AG04450 (cell line): ENCODE data around the gene MYO7B. TPM values are rescaled to one million over a fixed set of nuclear protein-coding genes. Genes with fewer than 3 reads are reported as not detected.

Experiments
- CTCF ChIA-PET: fragments of 300-600, 350-600 bp; formaldehyde crosslinking; extraction: SDS; loops from one replicate; lab custom pipeline; 2022; ENCODE audit warnings: antibody characterized with exemption, inconsistent platforms; lab: Charles Lee
- POLR2A ChIA-PET: fragments of 350-600 bp; formaldehyde crosslinking; extraction: SDS; loops from one replicate; lab custom pipeline; 2021; ENCODE audit warnings: antibody characterized with exemption, inconsistent platforms; lab: Yijun Ruan, JAX
- DNase-seq: peaks from one replicate; pipeline ENCODE4 v3.0.0-alpha.2; 2011; ENCODE audit warnings: low read depth, low spot score
- H3K27ac ChIP-seq: one replicate; pipeline ENCODE4 v1.5.1; 2012; ENCODE audit warnings: low read depth, low read length, control low read depth
- H3K27me3 ChIP-seq: one replicate; pipeline ENCODE4 v1.6.0; 2012; ENCODE audit warnings: low read length; ENCODE audit not compliant: control insufficient read depth, insufficient read depth
- H3K4me3 ChIP-seq: 2 replicates; pipeline ENCODE4 v1.5.1; 2011; ENCODE audit warnings: mild to moderate bottlenecking, low read depth, low read length, control low read depth
- H3K9me3 ChIP-seq: 2 replicates; pipeline ENCODE4 v1.5.1; 2012; ENCODE audit warnings: low read length; ENCODE audit not compliant: control insufficient read depth, insufficient read depth
- CTCF ChIP-seq: IDR thresholded peaks from 2 replicates; pipeline ENCODE4 v1.5.1; 2011; ENCODE audit warnings: low read depth, low read length, control low read depth, inconsistent platforms
- polyA plus RNA-seq: library from polyadenylated mRNA; depleted of rRNA; stranded (reverse); fragments of >200 nt; gene quantifications from 2 replicates; pipeline ENCODE4 v1.2.3, GENCODE V29; 2011

MYO7B gene
- polyA plus RNA-seq, 1 experiment = 0.02 TPM

DNA sequence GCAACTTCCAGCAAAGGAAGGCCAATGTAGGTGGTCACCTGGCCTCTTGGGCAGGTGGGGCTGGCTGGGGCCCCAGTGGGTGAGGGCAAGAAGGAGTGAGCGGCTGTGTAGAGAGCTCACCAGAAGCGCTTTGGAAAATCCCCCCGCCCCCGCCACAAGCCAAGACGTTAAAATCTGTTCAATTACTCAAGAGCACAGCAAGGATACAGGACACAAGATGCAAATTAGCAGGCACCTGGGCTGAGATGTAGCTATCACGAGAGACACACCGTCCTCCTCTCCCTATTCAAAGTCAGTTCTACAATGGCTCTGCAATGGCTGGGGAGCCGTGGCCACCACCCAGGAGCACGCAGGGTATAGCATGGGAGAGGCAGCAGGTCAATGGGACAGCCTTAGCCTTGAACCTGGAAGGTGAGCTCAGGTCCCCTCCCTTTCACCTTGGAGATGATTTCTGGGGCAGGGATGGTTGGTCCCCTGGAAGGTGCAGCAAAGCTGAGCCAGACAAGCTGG lies 72.0 kb downstream of the MYO7B start:
- DNase-seq = no peak
- Histone ChIP-seq H3K9me3 (peaks cover 21% of the 10 kb centered on the region), H3K27me3 (peaks cover 19% of the 10 kb centered on the region), H3K4me3 (no peak overlapping the region), H3K27ac (no peak overlapping the region)
- CTCF ChIA-PET = interaction anchor here (1.1 kb wide), 1 partner anchor 8 kb away, joined by 3 read pairs; no protein-coding TSS in a partner anchor
- POLR2A ChIA-PET = no interaction called here
- TF ChIP-seq CTCF = no peak

DNA sequence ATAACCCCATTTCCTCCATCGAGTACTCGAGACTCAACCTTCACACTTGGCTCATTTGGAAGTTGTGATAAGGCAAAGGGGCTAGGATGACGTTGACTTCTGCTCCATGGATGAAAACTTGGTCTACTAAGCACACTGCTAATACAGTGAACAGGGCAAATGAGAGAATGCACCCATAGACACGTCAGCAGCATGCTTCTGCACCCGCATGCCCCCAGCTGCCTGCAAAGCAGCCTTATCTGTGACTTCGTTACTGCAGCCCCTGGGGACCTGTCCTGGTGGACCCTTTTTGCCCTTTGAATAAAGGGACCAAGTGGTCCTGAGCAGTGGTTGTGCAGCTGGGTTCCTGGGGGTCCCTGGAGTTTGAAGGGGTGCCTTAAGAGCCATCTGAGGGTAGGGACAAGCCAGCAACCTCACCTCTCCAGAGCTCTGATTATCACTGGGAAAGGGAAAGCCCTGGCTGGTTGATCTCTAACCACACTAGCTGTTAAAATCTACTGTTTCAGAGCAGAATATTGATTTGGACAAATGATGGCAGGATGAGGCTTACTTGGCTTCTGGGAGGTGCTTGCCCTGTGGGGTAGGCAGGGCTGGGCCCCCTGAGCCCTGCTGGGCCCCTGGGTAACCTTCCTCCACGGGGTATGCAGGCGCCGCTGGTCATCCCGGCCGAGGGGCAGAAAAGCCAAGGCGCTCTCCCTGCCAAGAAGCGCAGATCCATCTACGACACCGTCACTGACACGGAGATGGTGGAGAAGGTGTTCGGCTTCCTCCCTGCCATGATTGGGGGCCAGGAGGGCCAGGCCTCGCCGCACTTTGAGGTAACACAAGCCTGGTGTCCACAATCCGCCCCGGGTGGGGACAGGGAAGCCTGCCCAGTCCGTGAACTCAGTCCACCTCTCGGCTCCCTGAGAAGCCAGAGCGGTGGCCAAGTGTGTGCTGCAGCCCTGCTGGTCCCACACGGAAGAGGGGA lies 72.9 kb downstream of the MYO7B start:
- Histone ChIP-seq H3K4me3 (no peak overlapping the region), H3K9me3 (peaks cover 19% of the 10 kb centered on the region), H3K27me3 (peaks cover 20% of the 10 kb centered on the region), H3K27ac (no peak overlapping the region)
- POLR2A ChIA-PET = no interaction called here
- CTCF ChIA-PET = interaction anchor here (1.1 kb wide), 1 partner anchor 9 kb away, joined by 3 read pairs; no protein-coding TSS in a partner anchor
- TF ChIP-seq CTCF = no peak
- no peak for DNase-seq

GRCh38 chr2:127609031-127609751 lies 73.7 kb downstream of the MYO7B start:
- H3K9me3 ChIP-seq = peaks cover 25% of the 10 kb centered on the region
- CTCF ChIA-PET = interaction anchor here (1.1 to 1.9 kb wide), 2 partner anchors 18 to 40 kb away, joined by 3 to 7 read pairs; no protein-coding TSS in a partner anchor
- no peak overlapping the region for H3K27ac ChIP-seq
- no peak overlapping the region for H3K4me3 ChIP-seq
- POLR2A ChIA-PET = no interaction called here
- DNase-seq = no peak
- no peak for TF ChIP-seq CTCF
- peaks cover 24% of the 10 kb centered on the region for H3K27me3 ChIP-seq

GRCh38 chr2:127609818-127610217 lies 74.3 kb downstream of the MYO7B start:
- POLR2A ChIA-PET = no interaction called here
- no peak for TF ChIP-seq CTCF
- Histone ChIP-seq H3K4me3 (no peak overlapping the region), H3K27ac (no peak overlapping the region), H3K27me3 (peaks cover 24% of the 10 kb centered on the region), H3K9me3 (peaks cover 25% of the 10 kb centered on the region)
- DNase-seq = no peak
- CTCF ChIA-PET = interaction anchor here (1.1 to 1.9 kb wide), 2 partner anchors 18 to 39 kb away, joined by 3 to 7 read pairs; no protein-coding TSS in a partner anchor
